Activated CD8-positive, alpha-beta T cell treated with anti-CD3 and anti-CD28 coated beads for 36 hours (primary cell): ENCODE results near the gene CACNA1C. TPM values are rescaled to one million over a fixed set of nuclear protein-coding genes. Genes with fewer than 3 reads are reported as not detected.

Experiments
- ATAC-seq: fragments of 200-7000 bp; cut with Tn5 transposase; one replicate; pipeline ENCODE4 v1.10.0; 2021; ENCODE audit warnings: mild to moderate bottlenecking, moderate library complexity
- CTCF ChIA-PET: fragments of 350-600 bp; sonication (Branson Sonifier 250); formaldehyde crosslinking; loops from one replicate; lab custom pipeline; 2021; ENCODE audit warnings: antibody characterized with exemption; lab: Charles Lee
- POLR2A ChIA-PET: fragments of 350-600 bp; sonication (Branson Sonifier 250); formaldehyde crosslinking; loops from one replicate; lab custom pipeline; 2021; ENCODE audit warnings: antibody characterized with exemption; lab: Charles Lee
- DNase-seq: peaks from one replicate; pipeline ENCODE4 v3.0.0-alpha.2; 2020
- H3K27ac Mint-ChIP-seq: one replicate; pipeline ENCODE4 v1.8.0; 2021; ENCODE audit warnings: mild to moderate bottlenecking, mixed read lengths
- H3K27me3 Mint-ChIP-seq: one replicate; pipeline ENCODE4 v1.8.0; 2021; ENCODE audit warnings: mixed read lengths
- H3K36me3 Mint-ChIP-seq: one replicate; pipeline ENCODE4 v1.8.0; 2021; ENCODE audit warnings: low read depth, mixed read lengths
- H3K4me1 Mint-ChIP-seq: one replicate; pipeline ENCODE4 v1.8.0; 2021; ENCODE audit warnings: low read depth, mixed read lengths
- H3K4me3 Mint-ChIP-seq: one replicate; pipeline ENCODE4 v1.8.0; 2021; ENCODE audit warnings: mild to moderate bottlenecking, moderate library complexity, mixed read lengths
- H3K9me3 Mint-ChIP-seq: one replicate; pipeline ENCODE4 v1.8.0; 2021; ENCODE audit warnings: mixed read lengths
- CTCF ChIP-seq: fragments of 200-600 bp; IDR thresholded peaks from one replicate; pipeline ENCODE4 v1.8.0; 2022; ENCODE audit warnings: antibody characterized with exemption, mild to moderate bottlenecking
- intact Hi-C: fragments of 100-400 bp; cut with micrococcal nuclease; formaldehyde crosslinking; loops from one replicate; pipeline ENCODE4 v1.10.0; 2022
- total RNA-seq, 2 experiments: library from RNA; stranded (reverse); gene quantifications; one replicate each; pipeline ENCODE4 v1.2.3, GENCODE V29; 2021

Gene CACNA1C
- total RNA-seq, 2 experiments from 2014 or later = 0.02 to 0.05 TPM

- no peak for TF ChIP-seq CTCF
- Mint-ChIP-seq H3K27me3 (no peaks in the 10 kb centered on the region), H3K4me3 (no peak overlapping the region), H3K27ac (no peak overlapping the region), H3K36me3 (no peaks in the 10 kb centered on the region), H3K9me3 (no peaks in the 10 kb centered on the region), H3K4me1 (no peaks in the 10 kb centered on the region)
- ATAC-seq (no peak), DNase-seq (no peak)
- intact Hi-C loops = no loop called here
- ChIA-PET POLR2A (no interaction called here), CTCF (no interaction called here)
Observed at GRCh38 chr12:2328661-2329060, 275.9 kb downstream of the CACNA1C start.

- Mint-ChIP-seq H3K4me3 (no peak overlapping the region), H3K4me1 (no peaks in the 10 kb centered on the region), H3K27ac (no peak overlapping the region), H3K9me3 (no peaks in the 10 kb centered on the region), H3K27me3 (no peaks in the 10 kb centered on the region), H3K36me3 (no peaks in the 10 kb centered on the region)
- POLR2A ChIA-PET = no interaction called here
- no peak for DNase-seq
- no peak for ATAC-seq
- intact Hi-C loops = no loop called here
- CTCF ChIA-PET = no interaction called here
- TF ChIP-seq CTCF = no peak
Observed at GRCh38 chr12:2329661-2330210, 276.9 kb downstream of the CACNA1C start.

- H3K27me3 Mint-ChIP-seq = no peaks in the 10 kb centered on the region
- H3K4me1 Mint-ChIP-seq = peaks cover 2% of the 10 kb centered on the region
- DNase-seq = no peak
- ATAC-seq = no peak
- no peak overlapping the region for H3K27ac Mint-ChIP-seq
- ChIA-PET CTCF (no interaction called here), POLR2A (no interaction called here)
- intact Hi-C loops = no loop called here
- H3K4me3 Mint-ChIP-seq = no peak overlapping the region
- H3K36me3 Mint-ChIP-seq = no peaks in the 10 kb centered on the region
- H3K9me3 Mint-ChIP-seq = no peaks in the 10 kb centered on the region
- no peak for TF ChIP-seq CTCF
Observed at GRCh38 chr12:2332236-2332635, 279.4 kb downstream of the CACNA1C start.

- DNase-seq = no peak
- Mint-ChIP-seq H3K27me3 (no peaks in the 10 kb centered on the region), H3K9me3 (no peaks in the 10 kb centered on the region), H3K4me3 (no peak overlapping the region), H3K36me3 (no peaks in the 10 kb centered on the region), H3K27ac (no peak overlapping the region), H3K4me1 (peaks cover 2% of the 10 kb centered on the region)
- CTCF ChIA-PET = no interaction called here
- POLR2A ChIA-PET = no interaction called here
- ATAC-seq = no peak
- no peak for TF ChIP-seq CTCF
- intact Hi-C loops = no loop called here
Observed at GRCh38 chr12:2332947-2333346, 280.2 kb downstream of the CACNA1C start.

- ATAC-seq (no peak), DNase-seq (no peak)
- Mint-ChIP-seq H3K36me3 (no peaks in the 10 kb centered on the region), H3K4me3 (no peak overlapping the region), H3K27ac (no peak overlapping the region), H3K9me3 (no peaks in the 10 kb centered on the region), H3K4me1 (peaks cover 2% of the 10 kb centered on the region), H3K27me3 (no peaks in the 10 kb centered on the region)
- no peak for TF ChIP-seq CTCF
- CTCF ChIA-PET = no interaction called here
- POLR2A ChIA-PET = no interaction called here
- intact Hi-C loops = no loop called here
Observed at GRCh38 chr12:2333491-2334195, 280.9 kb downstream of the CACNA1C start.
